Liver (tissue), 2 donors: ENCODE results near the gene SF3B3.
"Not testable (repeated sequence)": the region's sequence is repeated elsewhere in the genome, so short reads cannot be mapped to it uniquely, and the experiment has no call there.

Experiments used
- CTCF ChIP-seq: fragments of 150-350 bp; IDR thresholded peaks from 2 replicates; pipeline ENCODE4 v1.5.1; 2017; ENCODE audit warnings: improper control_type of control experiment, low read depth, low read length; ENCODE audit not compliant: missing input control
- FOXA1 ChIP-seq: IDR thresholded peaks from 2 replicates; pipeline ENCODE4 v1.6.1; 2016; ENCODE audit warnings: antibody characterized with exemption
- MAX ChIP-seq: IDR thresholded peaks from 2 replicates; pipeline ENCODE4 v1.6.1; 2016; ENCODE audit warnings: antibody characterized with exemption
- REST ChIP-seq: IDR thresholded peaks from 2 replicates; pipeline ENCODE4 v1.6.1; 2016; ENCODE audit warnings: antibody characterized with exemption, mild to moderate bottlenecking
- donor health status: healthy.

- TF ChIP-seq CTCF, MAX, REST, FOXA1: not testable (repeated sequence)
Observed at GRCh38 chr16:70621864-70622263, 98.2 kb downstream of the SF3B3 start.
